ENCODE measurements around the gene PLXNA4.
A peak's percentile ranks its signal among the peaks of the same experiment; 100 is the strongest.
"Not testable (repeated sequence)": the region's sequence is repeated elsewhere in the genome, so short reads cannot be mapped to it uniquely, and the experiment has no call there.

PLXNA4 gene

GRCh38 chr7:132402096-132402495 lies 174.2 kb downstream of the PLXNA4 start:
- H3K4me3 Mint-ChIP-seq: no peak overlapping the region
- ATAC-seq: no peak
- H3K9me3 Mint-ChIP-seq: peaks cover 7% of the 10 kb centered on the region

GRCh38 chr7:132400561-132401142 lies 175.6 kb downstream of the PLXNA4 start:
- Mint-ChIP-seq H3K9me3 (peaks cover 7% of the 10 kb centered on the region), H3K27ac (no peak overlapping the region), H3K36me3 (ENCODE audit: low read depth) (no peaks in the 10 kb centered on the region), H3K4me1 (no peaks in the 10 kb centered on the region), H3K27me3 (no peaks in the 10 kb centered on the region), H3K4me3 (no peak overlapping the region)
- no peak for DNase-seq
- ATAC-seq: no peak

More at GRCh38 chr7:132402096-132402495, 174.2 kb downstream of the PLXNA4 start:
- H3K4me1 Mint-ChIP-seq: no peaks in the 10 kb centered on the region
- no peak overlapping the region for H3K27ac Mint-ChIP-seq
- H3K36me3 Mint-ChIP-seq (ENCODE audit: low read depth): no peaks in the 10 kb centered on the region
- no peak for DNase-seq
- H3K27me3 Mint-ChIP-seq: no peaks in the 10 kb centered on the region

- no peak overlapping the region for H3K4me3 Mint-ChIP-seq
- ATAC-seq (no peak), DNase-seq (no peak)
- H3K27ac Mint-ChIP-seq: no peak overlapping the region
- H3K27me3 Mint-ChIP-seq: no peaks in the 10 kb centered on the region
- H3K4me1 Mint-ChIP-seq: peaks cover 1% of the 10 kb centered on the region
- H3K36me3 Mint-ChIP-seq (ENCODE audit: low read depth): no peaks in the 10 kb centered on the region
- peaks cover 7% of the 10 kb centered on the region for H3K9me3 Mint-ChIP-seq
Observed at GRCh38 chr7:132399367-132399766, 176.9 kb downstream of the PLXNA4 start.

- Mint-ChIP-seq H3K9me3 (peaks cover 7% of the 10 kb centered on the region), H3K4me1 (peaks cover 2% of the 10 kb centered on the region), H3K27me3 (no peaks in the 10 kb centered on the region), H3K36me3 (ENCODE audit: low read depth) (no peaks in the 10 kb centered on the region), H3K4me3 (no peak overlapping the region), H3K27ac (no peak overlapping the region)
- DNase-seq (no peak), ATAC-seq (no peak)
Observed at GRCh38 chr7:132398253-132398925, 177.9 kb downstream of the PLXNA4 start.

GRCh38 chr7:132397070-132397469 lies 179.2 kb downstream of the PLXNA4 start:
- Mint-ChIP-seq H3K36me3 (ENCODE audit: low read depth) (no peaks in the 10 kb centered on the region), H3K4me1 (peaks cover 2% of the 10 kb centered on the region), H3K4me3 (no peak overlapping the region), H3K27me3 (no peaks in the 10 kb centered on the region), H3K9me3 (peaks cover 7% of the 10 kb centered on the region), H3K27ac (no peak overlapping the region)
- ATAC-seq: no peak
- no peak for DNase-seq

GRCh38 chr7:132395361-132395760 lies 180.9 kb downstream of the PLXNA4 start:
- H3K4me3 Mint-ChIP-seq: no peak overlapping the region

GRCh38 chr7:132394283-132395198 lies 181.7 kb downstream of the PLXNA4 start:
- Mint-ChIP-seq H3K4me3 (no peak overlapping the region), H3K9me3 (no peaks in the 10 kb centered on the region), H3K27ac (peak overlapping the region; percentile 17), H3K27me3 (no peaks in the 10 kb centered on the region), H3K36me3 (ENCODE audit: low read depth) (no peaks in the 10 kb centered on the region), H3K4me1 (peaks cover 2% of the 10 kb centered on the region)
- DNase-seq (no peak), ATAC-seq (peak; percentile 34)

More at GRCh38 chr7:132395361-132395760, 180.9 kb downstream of the PLXNA4 start:
- H3K36me3 Mint-ChIP-seq (ENCODE audit: low read depth): no peaks in the 10 kb centered on the region
- H3K27ac Mint-ChIP-seq: peak overlapping the region; percentile 17
- H3K9me3 Mint-ChIP-seq: no peaks in the 10 kb centered on the region
- no peak for ATAC-seq
- H3K4me1 Mint-ChIP-seq: peaks cover 2% of the 10 kb centered on the region
- H3K27me3 Mint-ChIP-seq: no peaks in the 10 kb centered on the region
- no peak for DNase-seq

- Mint-ChIP-seq H3K4me1 (peaks cover 2% of the 10 kb centered on the region), H3K36me3 (ENCODE audit: low read depth) (no peaks in the 10 kb centered on the region), H3K27ac (no peak overlapping the region), H3K9me3 (no peaks in the 10 kb centered on the region), H3K27me3 (no peaks in the 10 kb centered on the region), H3K4me3 (no peak overlapping the region)
- ATAC-seq: no peak
- DNase-seq: no peak
Observed at GRCh38 chr7:132393789-132394261, 182.4 kb downstream of the PLXNA4 start.

GRCh38 chr7:132392713-132393112 lies 183.6 kb downstream of the PLXNA4 start:
- peaks cover 2% of the 10 kb centered on the region for H3K4me1 Mint-ChIP-seq
- H3K9me3 Mint-ChIP-seq: no peaks in the 10 kb centered on the region

GRCh38 chr7:132390705-132391104 lies 185.6 kb downstream of the PLXNA4 start:
- peaks cover 2% of the 10 kb centered on the region for H3K27me3 Mint-ChIP-seq
- H3K9me3 Mint-ChIP-seq: no peaks in the 10 kb centered on the region
- ATAC-seq (no peak), DNase-seq (no peak)
- H3K4me1 Mint-ChIP-seq: peaks cover 2% of the 10 kb centered on the region
- no peaks in the 10 kb centered on the region for H3K36me3 Mint-ChIP-seq (ENCODE audit: low read depth)
- H3K4me3 Mint-ChIP-seq: no peak overlapping the region
- no peak overlapping the region for H3K27ac Mint-ChIP-seq

More at GRCh38 chr7:132392713-132393112, 183.6 kb downstream of the PLXNA4 start:
- Mint-ChIP-seq H3K27me3 (no peaks in the 10 kb centered on the region), H3K27ac (no peak overlapping the region), H3K36me3 (ENCODE audit: low read depth) (no peaks in the 10 kb centered on the region), H3K4me3 (no peak overlapping the region)
- no peak for DNase-seq
- ATAC-seq: no peak

- H3K36me3 Mint-ChIP-seq (ENCODE audit: low read depth); H3K4me1 Mint-ChIP-seq; H3K27me3 Mint-ChIP-seq; ATAC-seq; H3K9me3 Mint-ChIP-seq; DNase-seq; H3K4me3 Mint-ChIP-seq; H3K27ac Mint-ChIP-seq: not testable (repeated sequence)
Observed at GRCh38 chr7:132390049-132390448, 186.2 kb downstream of the PLXNA4 start.

GRCh38 chr7:132388688-132389087 lies 187.6 kb downstream of the PLXNA4 start:
- H3K4me1 Mint-ChIP-seq: no peaks in the 10 kb centered on the region
- H3K4me3 Mint-ChIP-seq: no peak overlapping the region
- ATAC-seq: no peak
- peaks cover 3% of the 10 kb centered on the region for H3K27me3 Mint-ChIP-seq
- no peaks in the 10 kb centered on the region for H3K9me3 Mint-ChIP-seq
- no peaks in the 10 kb centered on the region for H3K36me3 Mint-ChIP-seq (ENCODE audit: low read depth)
- H3K27ac Mint-ChIP-seq: no peak overlapping the region
- no peak for DNase-seq

GRCh38 chr7:132387596-132387995 lies 188.7 kb downstream of the PLXNA4 start:
- no peak for DNase-seq

GRCh38 chr7:132386201-132386681 lies 190.0 kb downstream of the PLXNA4 start:
- DNase-seq (no peak), ATAC-seq (no peak)
- Mint-ChIP-seq H3K9me3 (no peaks in the 10 kb centered on the region), H3K4me3 (no peak overlapping the region), H3K27me3 (peaks cover 7% of the 10 kb centered on the region), H3K36me3 (ENCODE audit: low read depth) (no peaks in the 10 kb centered on the region), H3K4me1 (no peaks in the 10 kb centered on the region), H3K27ac (no peak overlapping the region)

More at GRCh38 chr7:132387596-132387995, 188.7 kb downstream of the PLXNA4 start:
- Mint-ChIP-seq H3K27me3 (peaks cover 5% of the 10 kb centered on the region), H3K9me3 (no peaks in the 10 kb centered on the region), H3K36me3 (ENCODE audit: low read depth) (no peaks in the 10 kb centered on the region), H3K4me1 (no peaks in the 10 kb centered on the region), H3K4me3 (no peak overlapping the region), H3K27ac (no peak overlapping the region)
- ATAC-seq: no peak
